K562 (cell line): ENCODE measurements around the gene MAP4K4.

Experiments
- EZH2 ChIP-seq: IDR thresholded peaks from 2 replicates; pipeline ENCODE4 v1.6.1; 2012; ENCODE audit warnings: low read depth, mild to moderate bottlenecking, inconsistent platforms, low read length, borderline replicate concordance
- NFYB ChIP-seq: IDR thresholded peaks from 2 replicates; pipeline ENCODE4 v1.6.1; 2011; ENCODE audit warnings: mild to moderate bottlenecking, moderate library complexity; ENCODE audit not compliant: insufficient read length; ENCODE audit errors: extremely low read depth
- POLR3A ChIP-seq: IDR thresholded peaks from 2 replicates; pipeline ENCODE4 v1.6.1; 2011; ENCODE audit warnings: borderline replicate concordance, mild to moderate bottlenecking, moderate library complexity; ENCODE audit not compliant: insufficient read length, insufficient read depth; ENCODE audit errors: extremely low read depth
- PRPF4 ChIP-seq: fragments of 200-400 bp; formaldehyde crosslinking; IDR thresholded peaks from one replicate; pipeline ENCODE4 v1.6.1; 2017; ENCODE audit warnings: low read length, low read depth, mild to moderate bottlenecking; ENCODE audit not compliant: insufficient read depth, poor library complexity, severe bottlenecking
- PURB ChIP-seq: sonication (generic); formaldehyde crosslinking; IDR thresholded peaks from 2 replicates; pipeline ENCODE4 v1.9.0; 2021; ENCODE audit warnings: low read depth, mild to moderate bottlenecking, missing genetic modification reagents
- SAFB ChIP-seq: fragments of 200-400 bp; formaldehyde crosslinking; IDR thresholded peaks from 2 replicates; pipeline ENCODE4 v1.6.1; 2017; ENCODE audit warnings: low read depth, low read length, borderline replicate concordance
- ZNF444 ChIP-seq: fragments of 250-450 bp; sonication (Bioruptor Pico); IDR thresholded peaks from 2 replicates; pipeline ENCODE4 v1.4.0; 2020; ENCODE audit warnings: mild to moderate bottlenecking, moderate library complexity
- TF ChIP-seq, protein P1 (sequence below): fragments of 450-650 bp; conservative IDR thresholded peaks from 2 replicates; pipeline ENCODE4 v1.6.1; 2016; ENCODE audit warnings: missing genetic modification characterization, low read depth, mild to moderate bottlenecking, missing compliant biosample characterization, moderate library complexity
- TF ChIP-seq, protein P2 (sequence below), 3 experiments: IDR thresholded peaks in 2 of 3; conservative IDR thresholded peaks in 1 of 3; 2 replicates each; pipeline ENCODE4 v1.5.1; 2011 to 2012; ENCODE audit warnings: low read length in 3 of 3, mild to moderate bottlenecking in 3 of 3, control low read depth in 2 of 3, improper control_type of control experiment in 1 of 3, inconsistent platforms in 1 of 3, low read depth in 1 of 3, mixed read lengths in 1 of 3, moderate library complexity in 1 of 3; ENCODE audit not compliant: insufficient read depth in 2 of 3

DNA sequence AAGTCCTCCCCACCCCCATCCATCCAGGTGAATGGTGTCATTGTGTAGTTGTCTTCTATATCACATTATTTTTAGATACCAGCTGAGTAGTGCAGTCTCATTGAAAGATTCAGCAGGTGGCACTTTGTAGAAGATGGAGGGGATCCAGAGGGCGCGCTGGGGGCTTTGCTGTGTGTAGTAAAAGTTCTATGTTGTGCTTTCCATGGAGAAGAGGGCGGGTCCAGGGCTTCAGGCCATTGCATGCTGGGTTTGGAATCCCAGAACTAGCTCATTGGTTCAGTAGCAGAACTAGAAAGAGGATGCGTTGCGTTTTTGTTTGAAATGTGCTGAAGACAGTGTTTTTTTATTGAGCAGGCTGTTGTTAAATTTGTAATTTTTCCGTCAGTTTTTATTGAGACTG is 120.0 kb downstream of the MAP4K4 start:
- TF ChIP-seq, protein P1, sequence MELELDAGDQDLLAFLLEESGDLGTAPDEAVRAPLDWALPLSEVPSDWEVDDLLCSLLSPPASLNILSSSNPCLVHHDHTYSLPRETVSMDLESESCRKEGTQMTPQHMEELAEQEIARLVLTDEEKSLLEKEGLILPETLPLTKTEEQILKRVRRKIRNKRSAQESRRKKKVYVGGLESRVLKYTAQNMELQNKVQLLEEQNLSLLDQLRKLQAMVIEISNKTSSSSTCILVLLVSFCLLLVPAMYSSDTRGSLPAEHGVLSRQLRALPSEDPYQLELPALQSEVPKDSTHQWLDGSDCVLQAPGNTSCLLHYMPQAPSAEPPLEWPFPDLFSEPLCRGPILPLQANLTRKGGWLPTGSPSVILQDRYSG, result no peak
- TF ChIP-seq ZNF444 (no peak), SAFB (no peak), EZH2 (no peak), NFYB (no peak), POLR3A (no peak), PURB (CRISPR knock-in tag) (no peak), PRPF4 (no peak)
- TF ChIP-seq, protein P2, sequence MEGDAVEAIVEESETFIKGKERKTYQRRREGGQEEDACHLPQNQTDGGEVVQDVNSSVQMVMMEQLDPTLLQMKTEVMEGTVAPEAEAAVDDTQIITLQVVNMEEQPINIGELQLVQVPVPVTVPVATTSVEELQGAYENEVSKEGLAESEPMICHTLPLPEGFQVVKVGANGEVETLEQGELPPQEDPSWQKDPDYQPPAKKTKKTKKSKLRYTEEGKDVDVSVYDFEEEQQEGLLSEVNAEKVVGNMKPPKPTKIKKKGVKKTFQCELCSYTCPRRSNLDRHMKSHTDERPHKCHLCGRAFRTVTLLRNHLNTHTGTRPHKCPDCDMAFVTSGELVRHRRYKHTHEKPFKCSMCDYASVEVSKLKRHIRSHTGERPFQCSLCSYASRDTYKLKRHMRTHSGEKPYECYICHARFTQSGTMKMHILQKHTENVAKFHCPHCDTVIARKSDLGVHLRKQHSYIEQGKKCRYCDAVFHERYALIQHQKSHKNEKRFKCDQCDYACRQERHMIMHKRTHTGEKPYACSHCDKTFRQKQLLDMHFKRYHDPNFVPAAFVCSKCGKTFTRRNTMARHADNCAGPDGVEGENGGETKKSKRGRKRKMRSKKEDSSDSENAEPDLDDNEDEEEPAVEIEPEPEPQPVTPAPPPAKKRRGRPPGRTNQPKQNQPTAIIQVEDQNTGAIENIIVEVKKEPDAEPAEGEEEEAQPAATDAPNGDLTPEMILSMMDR (IDR thresholded peaks at IDR 0.05 in 2 of 3, conservative IDR thresholded peaks at IDR 0.05 in 1 of 3; ENCODE audit: insufficient read depth in 2 of 3, low read depth in 1 of 3, low read length in 3 of 3), result no peak
